Kidney epithelial cell (primary cell): ENCODE measurements around the gene FOXE1. TPM values are rescaled to one million over a fixed set of nuclear protein-coding genes. Genes with fewer than 3 reads are reported as not detected.

Experiments used
- DNase-seq: peaks from one replicate; pipeline ENCODE4 v3.0.0-alpha.2; 2010; ENCODE audit warnings: low read depth
- H3K27me3 ChIP-seq: 2 replicates; pipeline ENCODE4 v1.6.0; 2011; ENCODE audit warnings: low read length; ENCODE audit not compliant: control insufficient read depth, insufficient read depth
- H3K36me3 ChIP-seq: 2 replicates; pipeline ENCODE4 v1.5.1; 2011; ENCODE audit warnings: low read length; ENCODE audit not compliant: control insufficient read depth, insufficient read depth
- H3K4me3 ChIP-seq: 2 replicates; pipeline ENCODE4 v1.5.1; 2011; ENCODE audit warnings: low read depth, mild to moderate bottlenecking, control low read depth, low read length
- total RNA-seq: library from RNA; depleted of rRNA; stranded (reverse); fragments of >200 nt; gene quantifications from 2 replicates; pipeline ENCODE4 v1.2.3, GENCODE V29; 2015
- TF ChIP-seq, protein P1 (sequence below): IDR thresholded peaks from 2 replicates; pipeline ENCODE4 v1.5.1; 2011; ENCODE audit warnings: mild to moderate bottlenecking, moderate library complexity, low read length, control low read depth, inconsistent platforms; ENCODE audit not compliant: insufficient read depth, poor library complexity, severe bottlenecking

FOXE1 gene
- total RNA-seq, 1 donor from 2014 or later: 0.04 TPM

DNA sequence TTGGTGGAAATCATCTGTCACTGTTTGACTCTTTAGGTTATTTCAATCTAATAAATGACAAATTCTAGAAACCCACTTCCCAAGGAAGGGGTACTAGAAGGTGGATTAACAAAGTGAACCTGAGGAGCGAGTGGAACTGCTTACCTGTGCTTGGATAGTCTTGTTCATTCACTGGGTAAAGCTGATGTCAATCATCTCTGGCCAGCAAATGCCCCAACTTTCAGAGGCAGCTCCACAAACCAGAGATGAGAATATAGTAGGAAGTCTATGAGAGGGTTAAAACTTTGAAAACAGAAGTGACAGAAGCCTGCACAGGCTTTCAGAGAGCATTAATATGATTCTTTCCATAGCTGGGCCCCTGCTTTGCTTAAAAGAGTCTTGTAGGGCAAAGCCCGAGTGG, 7.3 kb upstream of the FOXE1 start:
- TF ChIP-seq, protein P1, sequence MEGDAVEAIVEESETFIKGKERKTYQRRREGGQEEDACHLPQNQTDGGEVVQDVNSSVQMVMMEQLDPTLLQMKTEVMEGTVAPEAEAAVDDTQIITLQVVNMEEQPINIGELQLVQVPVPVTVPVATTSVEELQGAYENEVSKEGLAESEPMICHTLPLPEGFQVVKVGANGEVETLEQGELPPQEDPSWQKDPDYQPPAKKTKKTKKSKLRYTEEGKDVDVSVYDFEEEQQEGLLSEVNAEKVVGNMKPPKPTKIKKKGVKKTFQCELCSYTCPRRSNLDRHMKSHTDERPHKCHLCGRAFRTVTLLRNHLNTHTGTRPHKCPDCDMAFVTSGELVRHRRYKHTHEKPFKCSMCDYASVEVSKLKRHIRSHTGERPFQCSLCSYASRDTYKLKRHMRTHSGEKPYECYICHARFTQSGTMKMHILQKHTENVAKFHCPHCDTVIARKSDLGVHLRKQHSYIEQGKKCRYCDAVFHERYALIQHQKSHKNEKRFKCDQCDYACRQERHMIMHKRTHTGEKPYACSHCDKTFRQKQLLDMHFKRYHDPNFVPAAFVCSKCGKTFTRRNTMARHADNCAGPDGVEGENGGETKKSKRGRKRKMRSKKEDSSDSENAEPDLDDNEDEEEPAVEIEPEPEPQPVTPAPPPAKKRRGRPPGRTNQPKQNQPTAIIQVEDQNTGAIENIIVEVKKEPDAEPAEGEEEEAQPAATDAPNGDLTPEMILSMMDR: no peak
- DNase-seq: no peak

DNA sequence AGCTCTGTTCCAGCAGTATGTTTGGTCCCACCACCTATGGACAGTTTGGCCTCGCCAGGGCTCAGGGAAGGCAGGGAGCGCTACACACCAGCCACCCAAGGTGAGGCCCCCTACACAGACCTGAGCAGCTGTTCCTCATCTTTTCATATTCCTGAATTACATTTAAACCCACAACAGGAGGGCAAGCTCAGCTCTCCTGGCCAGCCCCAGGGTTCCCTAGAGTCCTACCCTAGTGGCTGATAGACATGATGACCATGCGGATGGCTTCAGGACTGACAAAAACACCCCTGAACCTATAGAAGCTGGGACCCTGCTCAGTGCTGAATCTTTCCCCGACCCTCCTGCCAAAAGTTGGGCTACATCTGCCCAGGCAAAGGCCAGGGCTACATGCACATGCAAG, 6.7 kb upstream of the FOXE1 start:
- TF ChIP-seq, protein P1: no peak
- Histone ChIP-seq H3K36me3 (no peaks in the 10 kb centered on the region), H3K27me3 (peaks cover 47% of the 10 kb centered on the region), H3K4me3 (no peak overlapping the region)
- DNase-seq: no peak

More for the DNA sequence above, 7.3 kb upstream of the FOXE1 start:
- H3K4me3 ChIP-seq: no peak overlapping the region
- H3K27me3 ChIP-seq: peaks cover 44% of the 10 kb centered on the region
- H3K36me3 ChIP-seq: no peaks in the 10 kb centered on the region

DNA sequence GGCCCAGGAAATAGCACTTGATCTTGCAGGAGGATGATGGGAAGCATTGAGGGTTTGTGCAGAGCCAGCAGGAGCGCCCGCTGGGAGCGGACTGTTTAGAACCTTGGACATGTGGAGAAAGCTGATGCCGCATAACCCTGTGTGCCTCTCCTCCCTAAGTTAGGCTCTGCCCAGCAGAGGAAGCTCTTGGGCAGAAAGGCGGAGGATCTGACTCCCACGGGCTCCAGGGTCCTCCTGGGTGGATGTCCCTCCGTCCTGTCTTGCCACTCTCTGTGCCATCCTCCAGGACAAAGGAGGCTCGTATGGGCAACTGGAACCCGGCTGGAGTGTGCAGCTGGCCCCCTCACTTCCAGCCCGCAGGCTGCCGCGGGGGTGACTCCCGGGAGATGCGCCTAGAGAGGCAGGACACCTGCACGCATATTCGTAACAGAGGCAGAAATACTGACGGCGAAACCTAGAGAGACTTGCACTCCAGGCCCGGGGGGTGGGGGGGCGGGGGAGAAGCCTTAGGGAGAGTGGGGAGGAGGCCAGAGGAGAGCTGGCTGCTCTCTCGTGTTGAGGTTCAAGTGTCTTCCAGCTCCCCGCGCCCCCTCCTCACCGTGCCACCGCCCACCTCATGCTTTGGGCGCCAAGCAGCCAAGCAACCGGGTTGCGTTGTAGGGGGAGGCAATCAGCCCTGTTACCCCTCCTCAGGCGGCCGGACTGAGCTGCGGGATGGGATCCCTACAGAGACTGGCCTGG, 5.4 kb upstream of the FOXE1 start:
- TF ChIP-seq, protein P1: no peak
- H3K4me3 ChIP-seq: no peak overlapping the region
- peaks cover 60% of the 10 kb centered on the region for H3K27me3 ChIP-seq
- DNase-seq: no peak
- H3K36me3 ChIP-seq: no peaks in the 10 kb centered on the region

DNA sequence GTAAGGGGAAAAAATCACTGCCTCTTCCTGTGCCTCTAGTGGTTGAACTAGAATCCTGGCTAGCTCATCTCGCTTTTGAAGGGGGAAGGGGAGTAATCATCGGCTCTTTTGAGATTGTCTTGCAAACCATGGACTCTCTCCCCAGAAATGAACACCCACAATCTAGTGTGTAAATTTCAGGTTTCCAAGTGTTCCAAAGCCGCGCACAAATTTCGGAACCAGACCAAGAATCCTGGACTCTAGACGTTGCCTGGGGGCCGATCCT, 4.9 kb upstream of the FOXE1 start:
- no peaks in the 10 kb centered on the region for H3K36me3 ChIP-seq
- peak overlapping the region; percentile 27 for H3K4me3 ChIP-seq
- no peak for DNase-seq
- peaks cover 64% of the 10 kb centered on the region for H3K27me3 ChIP-seq
- TF ChIP-seq, protein P1: peak; percentile 36

DNA sequence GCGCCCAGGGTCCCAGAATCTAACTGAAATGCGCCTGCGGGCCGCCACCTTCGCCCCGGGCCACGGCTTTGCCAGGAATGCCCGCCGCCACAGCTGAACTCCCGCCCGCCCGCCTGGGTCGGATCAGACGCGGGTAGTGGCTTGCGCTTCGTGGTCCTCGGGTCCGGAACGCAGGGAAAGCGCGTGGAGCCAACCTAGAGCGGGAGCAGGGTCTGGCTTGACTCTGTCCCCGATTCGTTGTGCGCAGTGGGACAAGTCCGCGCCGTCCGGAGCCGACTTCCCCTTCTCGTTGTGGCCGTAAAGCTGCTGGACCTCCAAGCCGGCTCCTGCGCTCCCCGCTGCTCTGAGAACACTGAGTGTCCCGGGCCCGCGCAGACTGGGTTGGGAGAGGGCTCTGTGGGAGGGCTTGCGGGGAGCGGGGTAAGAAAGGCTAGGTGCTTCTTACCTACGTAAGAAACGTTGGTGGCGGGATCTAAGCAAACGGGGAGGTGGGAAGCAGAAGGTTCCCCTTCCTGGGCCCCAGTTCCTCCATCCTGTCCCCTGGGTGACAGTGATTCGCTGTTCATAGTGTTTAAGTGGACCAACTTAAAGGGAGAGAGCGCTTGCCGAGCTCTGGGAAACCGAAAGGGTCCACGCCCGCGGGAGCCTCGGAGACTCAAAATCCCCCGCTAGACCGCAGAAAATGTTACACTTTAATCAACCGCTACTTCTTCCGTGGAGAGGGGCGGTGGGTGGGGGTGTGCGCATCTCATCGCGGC, 4.4 kb upstream of the FOXE1 start:
- no peak for DNase-seq
- no peaks in the 10 kb centered on the region for H3K36me3 ChIP-seq
- peaks cover 69% of the 10 kb centered on the region for H3K27me3 ChIP-seq
- H3K4me3 ChIP-seq: peak overlapping the region; percentile 27
- TF ChIP-seq, protein P1: no peak
